HepG2 (cell line): ENCODE measurements around the gene COCH. TPM values are rescaled to one million over a fixed set of nuclear protein-coding genes. Genes with fewer than 3 reads are reported as not detected.

ENCODE experiments used
- ATAC-seq: fragments of 200-7000 bp; cut with Tn5 transposase; 3 replicates; pipeline ENCODE4 v1.9.1; 2020; ENCODE audit warnings: mild to moderate bottlenecking, moderate library complexity
- BruUV-seq: library from RNA; stranded (reverse); fragments of 400-500 nt; replicated peaks from 2 replicates; lab custom pipeline; 2021; lab: Mats Ljungman, UMichigan
- CTCF ChIA-PET: fragments of 300-600 bp; formaldehyde crosslinking; extraction: SDS; loops from one replicate; lab custom pipeline; 2021; ENCODE audit warnings: low total read pairs, inconsistent platforms, low intra/inter-chr PET ratio; lab: Yijun Ruan, JAX
- POLR2A ChIA-PET: fragments of 350-600 bp; sonication (Branson Sonifier 250); formaldehyde crosslinking; loops from one replicate; lab custom pipeline; 2020; ENCODE audit warnings: antibody characterized with exemption, inconsistent platforms; lab: Yijun Ruan, JAX
- DNase-seq: peaks from one replicate; pipeline ENCODE4 v3.0.0-alpha.2; 2015; ENCODE audit warnings: low spot score
- FAIRE-seq: peaks from 3 replicates; lab custom pipeline; 2011; peaks lifted over from hg19 to GRCh38; lab: Jason Lieb, UNC
- H2AFZ ChIP-seq: one replicate; pipeline ENCODE4 v1.6.1; 2011; ENCODE audit warnings: low read length, inconsistent platforms
- H3K27ac ChIP-seq: fragments of 300-600 bp; 3 replicates; pipeline ENCODE4 v1.8.0; 2011; ENCODE audit warnings: mixed run types, mild to moderate bottlenecking, mixed read lengths, low read length, inconsistent platforms; ENCODE audit not compliant: insufficient read depth; ENCODE audit errors: extremely low read length
- H3K27me3 ChIP-seq, 2 experiments: fragments of 200-600 bp in 1 of 2; 2 replicates in 1 of 2; 3 replicates in 1 of 2; pipeline versions ENCODE4 v1.6.0 to v1.8.0; 2011; ENCODE audit warnings: low read length in 2 of 2, mild to moderate bottlenecking in 2 of 2, moderate library complexity in 2 of 2, inconsistent platforms in 1 of 2; ENCODE audit not compliant: insufficient read depth in 2 of 2, control insufficient read depth in 1 of 2
- H3K36me3 ChIP-seq, 2 experiments: fragments of 200-600 bp in 1 of 2; replicated peaks in 1 of 2; 2 replicates in 1 of 2; 3 replicates in 1 of 2; pipeline versions ENCODE4 v1.5.1 to v1.8.0; 2011; ENCODE audit warnings: low read length in 2 of 2, inconsistent platforms in 1 of 2; ENCODE audit not compliant: insufficient read depth in 2 of 2, control insufficient read depth in 1 of 2
- H3K4me1 ChIP-seq: 2 replicates; pipeline ENCODE4 v1.5.1; 2012; ENCODE audit warnings: low read length, inconsistent platforms; ENCODE audit not compliant: insufficient read depth
- H3K4me2 ChIP-seq: 2 replicates; pipeline ENCODE4 v1.6.0; 2011; ENCODE audit warnings: low read depth, low read length, inconsistent platforms
- H3K4me3 ChIP-seq, 3 experiments: fragments of 200-600 bp in 1 of 3; sonication (generic), shearing (Covaris generic) in 1 of 3; replicated peaks in 1 of 3; 2 replicates each; pipeline ENCODE4 v1.5.1; 2011 to 2016; ENCODE audit warnings: low read length in 3 of 3, inconsistent platforms in 2 of 3, low read depth in 2 of 3, mild to moderate bottlenecking in 2 of 3, control low read depth in 1 of 3, mixed read lengths in 1 of 3; ENCODE audit not compliant: insufficient read depth in 1 of 3
- H3K79me2 ChIP-seq: one replicate; pipeline ENCODE4 v1.6.1; 2011; ENCODE audit warnings: low read length, inconsistent platforms; ENCODE audit not compliant: insufficient read depth
- H3K9ac ChIP-seq: 2 replicates; pipeline ENCODE4 v1.6.0; 2011; ENCODE audit warnings: mild to moderate bottlenecking, low read depth, low read length, inconsistent platforms; ENCODE audit not compliant: insufficient read depth
- H3K9me3 ChIP-seq: 2 replicates; pipeline ENCODE4 v1.5.1; 2012; ENCODE audit warnings: mild to moderate bottlenecking, low read length
- H4K20me1 ChIP-seq: 2 replicates; pipeline ENCODE4 v1.6.0; 2011; ENCODE audit warnings: inconsistent platforms, mild to moderate bottlenecking, low read length, moderate library complexity; ENCODE audit not compliant: insufficient read depth
- FOXP1 ChIP-seq, 2 experiments: fragments of 450-650 bp in 1 of 2; IDR thresholded peaks; 2 replicates each; pipeline ENCODE4 v1.6.1; 2017 to 2018; ENCODE audit warnings: antibody characterized with exemption in 1 of 2
- HNRNPUL1 ChIP-seq: fragments of 200-400 bp; formaldehyde crosslinking; IDR thresholded peaks from 2 replicates; pipeline ENCODE4 v1.6.1; 2017; ENCODE audit warnings: low read depth, mild to moderate bottlenecking, low read length, moderate library complexity
- KDM5A ChIP-seq: fragments of 200-600 bp; sonication (generic); IDR thresholded peaks from 2 replicates; pipeline ENCODE4 v1.7.0; 2018; ENCODE audit warnings: antibody characterized with exemption, mild to moderate bottlenecking, low read length, borderline replicate concordance
- LCORL ChIP-seq, 2 experiments: fragments of 450-650 bp in 1 of 2; sonication (generic) in 1 of 2; formaldehyde crosslinking in 1 of 2; IDR thresholded peaks; 2 replicates each; pipeline versions ENCODE4 v1.5.0 to v1.6.1; 2017 to 2020; ENCODE audit warnings: antibody characterized with exemption in 1 of 2, missing genetic modification reagents in 1 of 2
- MLLT10 ChIP-seq: sonication (generic); formaldehyde crosslinking; IDR thresholded peaks from 2 replicates; pipeline ENCODE4 v1.4.0; 2020; ENCODE audit warnings: missing genetic modification reagents
- SNAI1 ChIP-seq: sonication (generic); formaldehyde crosslinking; IDR thresholded peaks from 2 replicates; pipeline ENCODE4 v1.5.0; 2020; ENCODE audit warnings: mild to moderate bottlenecking, missing genetic modification reagents, borderline replicate concordance
- SRSF9 ChIP-seq: fragments of 200-400 bp; formaldehyde crosslinking; IDR thresholded peaks from 2 replicates; pipeline ENCODE4 v1.6.1; 2018; ENCODE audit warnings: borderline replicate concordance, mild to moderate bottlenecking, low read depth, low read length; ENCODE audit not compliant: insufficient read depth, poor library complexity, severe bottlenecking
- STAG1 ChIP-seq: sonication (generic); formaldehyde crosslinking; IDR thresholded peaks from 2 replicates; pipeline ENCODE4 v1.4.0; 2020; ENCODE audit warnings: missing genetic modification reagents
- ZNF766 ChIP-seq: sonication (generic); formaldehyde crosslinking; IDR thresholded peaks from 2 replicates; pipeline ENCODE4 v1.5.0; 2020; ENCODE audit warnings: missing genetic modification reagents, borderline replicate concordance
- ZSCAN30 ChIP-seq: sonication (generic); formaldehyde crosslinking; IDR thresholded peaks from 2 replicates; pipeline ENCODE4 v1.5.0; 2020; ENCODE audit warnings: mild to moderate bottlenecking, missing genetic modification reagents
- in situ Hi-C: cut with HindIII; loops from 2 replicates; pipeline ENCODE4 v1.10.0; 2017; ENCODE audit warnings: low pct_unique_long_range_greater_than_20kb; ENCODE audit not compliant: extremely low pct_ligation_motif_present
- intact Hi-C: fragments of 100-400 bp; cut with micrococcal nuclease; formaldehyde crosslinking; loops from one replicate; pipeline ENCODE4 v1.10.0; 2022; ENCODE audit not compliant: unreplicated experiment
- polyA plus RNA-seq, 8 experiments: library from polyadenylated mRNA; depleted of rRNA in 3 of 8; stranded (reverse) in 7 of 8; unstranded in 1 of 8; fragments of >200 nt; fragmentation: Illumina TruSeq in 4 of 8; extraction: Trizol in 4 of 8; gene quantifications; 2 replicates each; pipeline versions ENCODE4 v1.2.1 to v1.2.3, GENCODE V29; 2011 to 2016; ENCODE audit warnings: low read depth in 4 of 8, missing spikeins in 1 of 8, mixed read lengths in 1 of 8; ENCODE audit not compliant: insufficient read depth in 1 of 8
- total RNA-seq, 5 experiments: library from RNA; depleted of rRNA; stranded (reverse); fragments of >200 nt; fragmentation: Illumina TruSeq; extraction: Trizol; gene quantifications; 2 replicates each; pipeline ENCODE4 v1.2.3, GENCODE V29; 2016; ENCODE audit warnings: low read depth in 1 of 5
- TF ChIP-seq, protein P1 (sequence below): sonication (generic); formaldehyde crosslinking; IDR thresholded peaks from 2 replicates; pipeline ENCODE4 v1.4.0; 2020; ENCODE audit warnings: missing genetic modification reagents
- TF ChIP-seq, protein P2 (sequence below): sonication (generic); formaldehyde crosslinking; conservative IDR thresholded peaks from 2 replicates; pipeline ENCODE4 v1.4.0; 2020; ENCODE audit warnings: missing genetic modification reagents
- TF ChIP-seq, protein P3 (sequence below): fragments of 450-650 bp; IDR thresholded peaks from 2 replicates; pipeline ENCODE4 v1.6.1; 2017; ENCODE audit warnings: mild to moderate bottlenecking
- TF ChIP-seq, protein P4 (sequence below): sonication (generic); formaldehyde crosslinking; IDR thresholded peaks from 2 replicates; pipeline ENCODE4 v1.9.0; 2021; ENCODE audit warnings: missing genetic modification reagents, borderline replicate concordance
- TF ChIP-seq, protein P5 (sequence below): sonication (generic); formaldehyde crosslinking; IDR thresholded peaks from 2 replicates; pipeline ENCODE4 v1.4.0; 2020; ENCODE audit warnings: missing genetic modification reagents

The COCH gene
- total and polyA plus RNA-seq, 2 of the 13 experiments (the other 11 are each of a cell fraction or from before 2014, with no cell fraction given) = 78.2 to 79.3 TPM

DNA sequence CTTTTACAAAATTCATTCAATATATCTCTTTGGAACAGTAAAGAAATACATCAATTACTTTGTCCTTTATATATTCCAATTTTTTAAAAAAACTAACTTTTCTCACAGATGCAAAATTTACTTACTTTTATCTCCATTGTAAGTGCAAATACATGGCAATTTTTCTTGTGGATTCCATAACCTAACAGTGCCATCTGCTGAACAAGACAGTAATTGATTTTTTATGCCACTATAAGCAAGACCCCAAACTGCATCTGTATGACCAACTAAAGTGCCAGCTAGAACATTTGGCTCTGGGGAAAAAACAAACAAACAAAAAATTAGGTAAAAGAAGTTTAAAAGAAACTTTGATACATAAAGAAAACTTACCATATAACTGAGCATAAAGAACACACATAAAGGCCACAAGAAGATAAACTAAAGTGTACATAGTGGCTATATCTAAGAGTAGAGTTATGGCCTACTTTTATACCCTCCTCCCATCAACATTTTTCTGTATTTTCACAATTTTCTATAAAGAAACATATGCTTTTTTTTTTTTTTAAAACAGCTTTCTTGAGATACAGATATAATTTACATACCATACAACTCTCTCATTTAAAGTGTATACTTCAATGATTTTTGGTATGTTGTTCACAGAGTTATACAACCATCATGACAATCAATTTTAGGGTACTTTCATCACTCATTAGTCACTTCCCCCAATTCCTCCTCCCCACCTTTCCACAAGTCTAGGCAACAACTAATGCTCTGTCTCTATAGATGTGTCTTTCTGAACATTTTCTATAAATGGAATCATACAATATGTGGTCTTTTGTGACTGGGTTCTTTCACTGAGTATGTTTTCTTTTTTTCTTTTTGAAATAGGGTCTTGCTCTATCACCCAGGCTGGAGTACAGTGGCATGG is 32.6 kb downstream of the COCH start:
- Histone ChIP-seq H3K4me1 (peaks cover 13% of the 10 kb centered on the region), H3K27me3 (no peaks in the 10 kb centered on the region), H3K4me2 (no peak overlapping the region), H3K9ac (no peak overlapping the region), H4K20me1 (no peaks in the 10 kb centered on the region; the same call in 1 of the 2 replicates), H3K4me3 (no peak overlapping the region), H3K79me2 (no peaks in the 10 kb centered on the region), H3K9me3 (no peaks in the 10 kb centered on the region), H2AFZ (no peak overlapping the region), H3K27ac (no peak overlapping the region), H3K36me3 (peaks cover 36 to 88% of the 10 kb centered on the region in 2 experiments)
- CTCF ChIA-PET = interaction anchor here (1.9 to 2.6 kb wide), 2 partner anchors 33 to 251 kb away, joined by 10 to 12 read pairs; partner anchors contain the start of gene COCH
- DNase-seq (peak; percentile 58), FAIRE-seq (no peak), ATAC-seq (peak; percentile 37)
- in situ Hi-C loops (no loop called here), intact Hi-C loops (loop anchor here (1.0 kb wide), 2 partner anchors 33 to 251 kb away; partner anchors contain the start of gene COCH)
- POLR2A ChIA-PET = no interaction called here
- BruUV-seq = no TSS peak
- TF ChIP-seq STAG1 (CRISPR knock-in tag) (peak; percentile 65), HNRNPUL1 (0 out of 2 replicates have a peak, but pooled peaks have one; percentile 23), ZSCAN30 (no peak), SRSF9 (peak; percentile 68), FOXP1 (IDR thresholded peaks at IDR 0.05) (no peak), FOXP1 (CRISPR knock-in tag; IDR thresholded peaks at IDR 0.05) (no peak), SNAI1 (CRISPR knock-in tag) (no peak), MLLT10 (CRISPR knock-in tag) (no peak), KDM5A (0 out of 2 replicates have a peak, but pooled peaks have one; percentile 38), ZNF766 (no peak), LCORL (IDR thresholded peaks at IDR 0.05) (no peak), LCORL (CRISPR knock-in tag; IDR thresholded peaks at IDR 0.05) (no peak)
- TF ChIP-seq, protein P1, sequence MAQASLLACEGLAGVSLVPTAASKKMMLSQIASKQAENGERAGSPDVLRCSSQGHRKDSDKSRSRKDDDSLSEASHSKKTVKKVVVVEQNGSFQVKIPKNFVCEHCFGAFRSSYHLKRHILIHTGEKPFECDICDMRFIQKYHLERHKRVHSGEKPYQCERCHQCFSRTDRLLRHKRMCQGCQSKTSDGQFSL (CRISPR knock-in tag) = no peak
- TF ChIP-seq, protein P2, sequence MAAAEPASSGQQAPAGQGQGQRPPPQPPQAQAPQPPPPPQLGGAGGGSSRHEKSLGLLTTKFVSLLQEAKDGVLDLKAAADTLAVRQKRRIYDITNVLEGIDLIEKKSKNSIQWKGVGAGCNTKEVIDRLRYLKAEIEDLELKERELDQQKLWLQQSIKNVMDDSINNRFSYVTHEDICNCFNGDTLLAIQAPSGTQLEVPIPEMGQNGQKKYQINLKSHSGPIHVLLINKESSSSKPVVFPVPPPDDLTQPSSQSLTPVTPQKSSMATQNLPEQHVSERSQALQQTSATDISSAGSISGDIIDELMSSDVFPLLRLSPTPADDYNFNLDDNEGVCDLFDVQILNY (CRISPR knock-in tag) = no peak
- TF ChIP-seq, protein P3, sequence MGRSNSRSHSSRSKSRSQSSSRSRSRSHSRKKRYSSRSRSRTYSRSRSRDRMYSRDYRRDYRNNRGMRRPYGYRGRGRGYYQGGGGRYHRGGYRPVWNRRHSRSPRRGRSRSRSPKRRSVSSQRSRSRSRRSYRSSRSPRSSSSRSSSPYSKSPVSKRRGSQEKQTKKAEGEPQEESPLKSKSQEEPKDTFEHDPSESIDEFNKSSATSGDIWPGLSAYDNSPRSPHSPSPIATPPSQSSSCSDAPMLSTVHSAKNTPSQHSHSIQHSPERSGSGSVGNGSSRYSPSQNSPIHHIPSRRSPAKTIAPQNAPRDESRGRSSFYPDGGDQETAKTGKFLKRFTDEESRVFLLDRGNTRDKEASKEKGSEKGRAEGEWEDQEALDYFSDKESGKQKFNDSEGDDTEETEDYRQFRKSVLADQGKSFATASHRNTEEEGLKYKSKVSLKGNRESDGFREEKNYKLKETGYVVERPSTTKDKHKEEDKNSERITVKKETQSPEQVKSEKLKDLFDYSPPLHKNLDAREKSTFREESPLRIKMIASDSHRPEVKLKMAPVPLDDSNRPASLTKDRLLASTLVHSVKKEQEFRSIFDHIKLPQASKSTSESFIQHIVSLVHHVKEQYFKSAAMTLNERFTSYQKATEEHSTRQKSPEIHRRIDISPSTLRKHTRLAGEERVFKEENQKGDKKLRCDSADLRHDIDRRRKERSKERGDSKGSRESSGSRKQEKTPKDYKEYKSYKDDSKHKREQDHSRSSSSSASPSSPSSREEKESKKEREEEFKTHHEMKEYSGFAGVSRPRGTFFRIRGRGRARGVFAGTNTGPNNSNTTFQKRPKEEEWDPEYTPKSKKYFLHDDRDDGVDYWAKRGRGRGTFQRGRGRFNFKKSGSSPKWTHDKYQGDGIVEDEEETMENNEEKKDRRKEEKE = no peak
- TF ChIP-seq, protein P4, sequence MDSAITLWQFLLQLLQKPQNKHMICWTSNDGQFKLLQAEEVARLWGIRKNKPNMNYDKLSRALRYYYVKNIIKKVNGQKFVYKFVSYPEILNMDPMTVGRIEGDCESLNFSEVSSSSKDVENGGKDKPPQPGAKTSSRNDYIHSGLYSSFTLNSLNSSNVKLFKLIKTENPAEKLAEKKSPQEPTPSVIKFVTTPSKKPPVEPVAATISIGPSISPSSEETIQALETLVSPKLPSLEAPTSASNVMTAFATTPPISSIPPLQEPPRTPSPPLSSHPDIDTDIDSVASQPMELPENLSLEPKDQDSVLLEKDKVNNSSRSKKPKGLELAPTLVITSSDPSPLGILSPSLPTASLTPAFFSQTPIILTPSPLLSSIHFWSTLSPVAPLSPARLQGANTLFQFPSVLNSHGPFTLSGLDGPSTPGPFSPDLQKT (CRISPR knock-in tag) = no peak
- TF ChIP-seq, protein P5, sequence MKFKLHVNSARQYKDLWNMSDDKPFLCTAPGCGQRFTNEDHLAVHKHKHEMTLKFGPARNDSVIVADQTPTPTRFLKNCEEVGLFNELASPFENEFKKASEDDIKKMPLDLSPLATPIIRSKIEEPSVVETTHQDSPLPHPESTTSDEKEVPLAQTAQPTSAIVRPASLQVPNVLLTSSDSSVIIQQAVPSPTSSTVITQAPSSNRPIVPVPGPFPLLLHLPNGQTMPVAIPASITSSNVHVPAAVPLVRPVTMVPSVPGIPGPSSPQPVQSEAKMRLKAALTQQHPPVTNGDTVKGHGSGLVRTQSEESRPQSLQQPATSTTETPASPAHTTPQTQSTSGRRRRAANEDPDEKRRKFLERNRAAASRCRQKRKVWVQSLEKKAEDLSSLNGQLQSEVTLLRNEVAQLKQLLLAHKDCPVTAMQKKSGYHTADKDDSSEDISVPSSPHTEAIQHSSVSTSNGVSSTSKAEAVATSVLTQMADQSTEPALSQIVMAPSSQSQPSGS (CRISPR knock-in tag) = 0 out of 2 replicates have a peak, but pooled peaks have one; percentile 15
